HepG2 (cell line): ENCODE measurements around the gene MYOM1. TPM values are rescaled to one million over a fixed set of nuclear protein-coding genes. Genes with fewer than 3 reads are reported as not detected.

Experiments
- ARID3A ChIP-seq: IDR thresholded peaks from 2 replicates; pipeline ENCODE4 v1.6.1; 2012; ENCODE audit warnings: low read depth, low read length, improper control_type of control experiment
- ARID5B ChIP-seq: IDR thresholded peaks from 2 replicates; pipeline ENCODE4 v1.4.0; 2020; ENCODE audit warnings: mild to moderate bottlenecking, missing genetic modification reagents
- BRF2 ChIP-seq: sonication (generic); formaldehyde crosslinking; IDR thresholded peaks from 2 replicates; pipeline ENCODE4 v1.8.1; 2022; ENCODE audit warnings: mild to moderate bottlenecking, missing genetic modification reagents
- KAT7 ChIP-seq: IDR thresholded peaks from 2 replicates; pipeline ENCODE4 v1.6.1; 2018; ENCODE audit warnings: borderline replicate concordance, missing compliant biosample characterization
- KLF11 ChIP-seq: IDR thresholded peaks from 2 replicates; pipeline ENCODE4 v1.6.1; 2016; ENCODE audit warnings: missing compliant biosample characterization
- MAFK ChIP-seq, 2 experiments: IDR thresholded peaks in 1 of 2; conservative IDR thresholded peaks in 1 of 2; 2 replicates each; pipeline ENCODE4 v1.6.1; 2011; ENCODE audit warnings: improper control_type of control experiment in 2 of 2, low read length in 2 of 2
- MIXL1 ChIP-seq: IDR thresholded peaks from 2 replicates; pipeline ENCODE4 v1.6.1; 2016
- RXRB ChIP-seq: IDR thresholded peaks from 2 replicates; pipeline ENCODE4 v1.6.1; 2016; ENCODE audit warnings: borderline replicate concordance, missing genetic modification reagents, missing compliant biosample characterization
- SNAPC2 ChIP-seq: sonication (generic); formaldehyde crosslinking; IDR thresholded peaks from 2 replicates; pipeline ENCODE4 v1.8.1; 2022; ENCODE audit warnings: mild to moderate bottlenecking, missing genetic modification reagents
- ZBTB25 ChIP-seq: IDR thresholded peaks from 2 replicates; pipeline ENCODE4 v1.6.1; 2018; ENCODE audit warnings: missing genetic modification reagents
- ZNF234 ChIP-seq: sonication (generic); formaldehyde crosslinking; conservative IDR thresholded peaks from 2 replicates; pipeline ENCODE4 v1.5.1; 2020; ENCODE audit warnings: mild to moderate bottlenecking, missing genetic modification reagents
- ZNF326 ChIP-seq: sonication (generic); formaldehyde crosslinking; IDR thresholded peaks from 2 replicates; pipeline ENCODE4 v1.4.0; 2020; ENCODE audit warnings: missing genetic modification reagents, borderline replicate concordance
- ZNF382 ChIP-seq: sonication (generic); formaldehyde crosslinking; IDR thresholded peaks from 2 replicates; pipeline ENCODE4 v1.5.0; 2020; ENCODE audit warnings: missing genetic modification reagents, mild to moderate bottlenecking, borderline replicate concordance
- ZNF543 ChIP-seq: sonication (generic); formaldehyde crosslinking; IDR thresholded peaks from 2 replicates; pipeline ENCODE4 v1.4.0; 2020; ENCODE audit warnings: mild to moderate bottlenecking, missing genetic modification reagents
- ZNF546 ChIP-seq: sonication (generic); formaldehyde crosslinking; conservative IDR thresholded peaks from 2 replicates; pipeline ENCODE4 v1.8.1; 2023; ENCODE audit warnings: mild to moderate bottlenecking, missing genetic modification reagents
- ZNF615 ChIP-seq: sonication (generic); formaldehyde crosslinking; IDR thresholded peaks from 2 replicates; pipeline ENCODE4 v1.5.0; 2020; ENCODE audit warnings: mild to moderate bottlenecking, missing genetic modification reagents, borderline replicate concordance
- ZNF616 ChIP-seq: sonication (generic); formaldehyde crosslinking; IDR thresholded peaks from 2 replicates; pipeline ENCODE4 v1.5.0; 2020; ENCODE audit warnings: low read depth, mild to moderate bottlenecking, missing genetic modification reagents
- ZNF678 ChIP-seq: sonication (generic); formaldehyde crosslinking; IDR thresholded peaks from 2 replicates; pipeline ENCODE4 v1.4.0; 2020; ENCODE audit warnings: mild to moderate bottlenecking, missing genetic modification reagents
- ZNF703 ChIP-seq: sonication (generic); formaldehyde crosslinking; IDR thresholded peaks from 2 replicates; pipeline ENCODE4 v1.5.1; 2020; ENCODE audit warnings: missing genetic modification reagents, mild to moderate bottlenecking, moderate library complexity, borderline replicate concordance
- ZNF792 ChIP-seq: IDR thresholded peaks from 2 replicates; pipeline ENCODE4 v1.6.1; 2016
- ZNF879 ChIP-seq: sonication (generic); formaldehyde crosslinking; IDR thresholded peaks from 2 replicates; pipeline ENCODE4 v1.8.1; 2023; ENCODE audit warnings: missing genetic modification reagents
- polyA plus RNA-seq, 8 experiments: library from polyadenylated mRNA; depleted of rRNA in 3 of 8; stranded (reverse) in 7 of 8; unstranded in 1 of 8; fragments of >200 nt; fragmentation: Illumina TruSeq in 4 of 8; extraction: Trizol in 4 of 8; gene quantifications; 2 replicates each; pipeline versions ENCODE4 v1.2.1 to v1.2.3, GENCODE V29; 2011 to 2016; ENCODE audit warnings: low read depth in 4 of 8, missing spikeins in 1 of 8, mixed read lengths in 1 of 8; ENCODE audit not compliant: insufficient read depth in 1 of 8
- total RNA-seq, 5 experiments: library from RNA; depleted of rRNA; stranded (reverse); fragments of >200 nt; fragmentation: Illumina TruSeq; extraction: Trizol; gene quantifications; 2 replicates each; pipeline ENCODE4 v1.2.3, GENCODE V29; 2016; ENCODE audit warnings: low read depth in 1 of 5

MYOM1 gene
- total and polyA plus RNA-seq, 2 of the 13 experiments (the other 11 are each of a cell fraction or from before 2014, with no cell fraction given) = 0.46 to 0.98 TPM

GRCh38 chr18:3233433-3234168 is 13.8 kb upstream of the MYOM1 start (continued):
- TF ChIP-seq ARID3A (peak; percentile 99), ZNF546 (CRISPR knock-in tag) (no peak), RXRB (peak; percentile 99), KAT7 (CRISPR knock-in tag) (0 out of 2 replicates have a peak, but pooled peaks have one; percentile 15), ARID5B (CRISPR knock-in tag) (peak; percentile 99), ZNF879 (CRISPR knock-in tag) (no peak), ZNF382 (CRISPR knock-in tag) (no peak), ZNF703 (no peak; the same call in 1 of the 2 replicates), ZNF792 (CRISPR knock-in tag) (peak; percentile 72; the same call in 1 of the 2 replicates), ZNF543 (CRISPR knock-in tag) (no peak), ZNF615 (peak; percentile 51; the same call in 1 of the 2 replicates), SNAPC2 (CRISPR knock-in tag) (peak; percentile 76), ZNF234 (no peak), KLF11 (no peak), ZNF678 (CRISPR knock-in tag) (no peak; the same call in 1 of the 2 replicates), ZNF326 (CRISPR knock-in tag) (no peak), MIXL1 (CRISPR knock-in tag) (peak; percentile 89; the same call in 1 of the 2 replicates), ZNF616 (CRISPR knock-in tag) (no peak), ZBTB25 (CRISPR knock-in tag) (peak; percentile 91; the same call in 1 of the 2 replicates), BRF2 (CRISPR knock-in tag) (peak; percentile 76; the same call in 1 of the 2 replicates), MAFK (conservative IDR thresholded peaks at IDR 0.05 in 1 of 2, IDR thresholded peaks at IDR 0.05 in 1 of 2; ENCODE audit: low read length in 2 of 2) (no peak)
